ENCODE data around the gene CALM1. TPM values are rescaled to one million over a fixed set of nuclear protein-coding genes. Genes with fewer than 3 reads are reported as not detected.

CALM1 gene
- polyA plus RNA-seq, 1 donor from 2014 or later, result 373 TPM

GRCh38 chr14:90425373-90425879, 28.6 kb downstream of the CALM1 start:
- H3K79me2 ChIP-seq (replicated peaks; ENCODE audit: insufficient read depth, low read length), result no peaks in the 10 kb centered on the region
- H2AFZ ChIP-seq (ENCODE audit: low read depth, low read length), result no peak overlapping the region
- no peak overlapping the region for H3K27ac ChIP-seq (ENCODE audit: low read length)
- no peak overlapping the region for H3K4me2 ChIP-seq (ENCODE audit: low read length)
- no peaks in the 10 kb centered on the region for H3K36me3 ChIP-seq (ENCODE audit: insufficient read depth, low read length)
- H3K9ac ChIP-seq (ENCODE audit: low read length), result no peak overlapping the region
- H3K27me3 ChIP-seq (ENCODE audit: insufficient read depth, low read depth, low read length), result no peaks in the 10 kb centered on the region
- H3K9me3 ChIP-seq (ENCODE audit: low read length), result no peaks in the 10 kb centered on the region
- H4K20me1 ChIP-seq (ENCODE audit: insufficient read depth), result no peaks in the 10 kb centered on the region
- no peak overlapping the region for H3K4me3 ChIP-seq (ENCODE audit: low read length)
- no peaks in the 10 kb centered on the region for H3K9me2 ChIP-seq (ENCODE audit: insufficient read depth, low read length)
- TF ChIP-seq POLR2AphosphoS5 (IDR thresholded peaks at IDR 0.05) (no peak), RAD21 (conservative IDR thresholded peaks at IDR 0.05) (no peak), CTCF (IDR thresholded peaks at IDR 0.05; ENCODE audit: poor library complexity, severe bottlenecking) (no peak)
- no peaks in the 10 kb centered on the region for H3F3A ChIP-seq (ENCODE audit: insufficient read depth, low read length, poor library complexity, severe bottlenecking)

- TF ChIP-seq POLR2AphosphoS5 (IDR thresholded peaks at IDR 0.05), result no peak
- no peak for TF ChIP-seq MXI1 (conservative IDR thresholded peaks at IDR 0.05; ENCODE audit: poor library complexity, severe bottlenecking)
- no peak for TF ChIP-seq SMC3 (conservative IDR thresholded peaks at IDR 0.05; ENCODE audit: poor library complexity)
- TF ChIP-seq EZH2 (IDR thresholded peaks at IDR 0.05; ENCODE audit: borderline replicate concordance, insufficient read depth, low read length, poor library complexity, severe bottlenecking), result no peak
- TF ChIP-seq REST (IDR thresholded peaks at IDR 0.05; ENCODE audit: borderline replicate concordance), result no peak
- H3K79me2 ChIP-seq (replicated peaks; ENCODE audit: insufficient read depth, low read length), result no peaks in the 10 kb centered on the region
- H3K9me2 ChIP-seq (ENCODE audit: insufficient read depth, low read length), result no peaks in the 10 kb centered on the region
- no peaks in the 10 kb centered on the region for H3K9me3 ChIP-seq (ENCODE audit: low read length)
- H3K27ac ChIP-seq (ENCODE audit: low read length), result no peak overlapping the region
- no peaks in the 10 kb centered on the region for H3F3A ChIP-seq (ENCODE audit: insufficient read depth, low read length, poor library complexity, severe bottlenecking)
- no peak overlapping the region for H3K4me3 ChIP-seq (ENCODE audit: low read length)
- no peaks in the 10 kb centered on the region for H3K27me3 ChIP-seq (ENCODE audit: insufficient read depth, low read depth, low read length)
- H3K36me3 ChIP-seq (ENCODE audit: insufficient read depth, low read length), result no peaks in the 10 kb centered on the region
- no peak overlapping the region for H3K9ac ChIP-seq (ENCODE audit: low read length)
- H4K20me1 ChIP-seq (ENCODE audit: insufficient read depth), result no peaks in the 10 kb centered on the region
- H3K4me2 ChIP-seq (ENCODE audit: low read length), result no peak overlapping the region
- H2AFZ ChIP-seq (ENCODE audit: low read depth, low read length), result no peak overlapping the region
Observed at GRCh38 chr14:90426031-90426540, 29.3 kb downstream of the CALM1 start.

GRCh38 chr14:90426663-90427062, 29.8 kb downstream of the CALM1 start:
- H3K4me3 ChIP-seq (ENCODE audit: low read length), result no peak overlapping the region
- no peaks in the 10 kb centered on the region for H3K36me3 ChIP-seq (ENCODE audit: insufficient read depth, low read length)
- no peaks in the 10 kb centered on the region for H3F3A ChIP-seq (ENCODE audit: insufficient read depth, low read length, poor library complexity, severe bottlenecking)
- H4K20me1 ChIP-seq (ENCODE audit: insufficient read depth), result no peaks in the 10 kb centered on the region
- no peaks in the 10 kb centered on the region for H3K9me2 ChIP-seq (ENCODE audit: insufficient read depth, low read length)
- no peaks in the 10 kb centered on the region for H3K27me3 ChIP-seq (ENCODE audit: insufficient read depth, low read depth, low read length)
- no peaks in the 10 kb centered on the region for H3K79me2 ChIP-seq (replicated peaks; ENCODE audit: insufficient read depth, low read length)
- no peak overlapping the region for H3K27ac ChIP-seq (ENCODE audit: low read length)
- H2AFZ ChIP-seq (ENCODE audit: low read depth, low read length), result no peak overlapping the region
- TF ChIP-seq CTCF (IDR thresholded peaks at IDR 0.05; ENCODE audit: poor library complexity, severe bottlenecking), result no peak
- no peak overlapping the region for H3K9ac ChIP-seq (ENCODE audit: low read length)
- no peak overlapping the region for H3K4me2 ChIP-seq (ENCODE audit: low read length)
- H3K9me3 ChIP-seq (ENCODE audit: low read length), result no peaks in the 10 kb centered on the region

All from neural cell (in vitro differentiated cells).